ENCODE data around the gene C5orf46.

The C5orf46 gene

GRCh38 chr5:147849226-147849625, 57.1 kb downstream of the C5orf46 start:
- Histone ChIP-seq H3K27me3 (ENCODE audit: insufficient read depth, low read length) (peaks cover 10% of the 10 kb centered on the region), H3K9me3 (ENCODE audit: low read length) (no peaks in the 10 kb centered on the region), H3K4me1 (ENCODE audit: insufficient read depth, low read length) (no peaks in the 10 kb centered on the region), H3K36me3 (ENCODE audit: insufficient read depth, low read length) (no peaks in the 10 kb centered on the region), H3K4me3 (ENCODE audit: low read length) (no peak overlapping the region), H2AFZ (ENCODE audit: low read depth, low read length) (no peak overlapping the region)

DNA sequence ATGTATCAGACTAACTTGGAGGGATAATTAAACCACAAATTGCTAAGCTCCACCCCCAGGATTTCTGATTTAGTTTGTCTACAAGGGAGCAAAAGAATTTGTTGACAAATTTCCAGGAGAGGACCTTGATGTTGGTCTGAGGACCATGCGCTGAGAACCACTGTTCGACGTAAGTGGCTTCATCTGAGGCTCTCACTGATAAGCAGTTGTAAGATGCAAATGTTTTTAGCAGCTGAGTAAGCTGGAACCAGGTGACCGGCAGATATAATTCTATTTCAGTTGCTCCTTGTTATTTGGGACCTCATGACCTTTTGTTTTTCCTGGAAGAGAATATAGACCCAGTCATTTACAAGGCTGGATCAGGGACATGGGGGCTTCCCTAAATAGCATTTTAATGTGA, 60.7 kb downstream of the C5orf46 start:
- Histone ChIP-seq H3K4me3 (ENCODE audit: low read length) (no peak overlapping the region), H3K36me3 (ENCODE audit: insufficient read depth, low read length) (no peaks in the 10 kb centered on the region), H3K4me1 (ENCODE audit: insufficient read depth, low read length) (no peaks in the 10 kb centered on the region), H3K9me3 (ENCODE audit: low read length) (no peaks in the 10 kb centered on the region), H2AFZ (ENCODE audit: low read depth, low read length) (no peak overlapping the region), H3K27me3 (ENCODE audit: insufficient read depth, low read length) (peaks cover 14% of the 10 kb centered on the region)

DNA sequence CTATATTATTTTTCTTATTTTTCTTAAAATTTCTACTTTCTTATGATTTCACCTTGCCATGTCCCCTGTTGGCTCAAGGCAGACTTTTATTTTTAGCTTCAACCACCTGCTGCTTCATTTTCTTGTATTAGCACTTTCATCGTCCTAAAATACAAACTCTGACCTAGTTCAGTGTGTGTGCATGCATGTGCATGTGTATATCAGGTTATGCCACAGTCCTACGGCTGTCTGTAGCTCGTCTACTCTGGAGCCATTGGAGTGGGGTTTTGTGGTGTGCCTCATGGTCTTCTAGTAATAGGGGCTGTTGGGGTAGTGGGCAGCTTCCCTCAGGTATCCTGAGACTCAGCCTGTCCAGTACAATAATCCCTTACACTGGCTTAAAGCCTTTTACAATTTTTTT, 61.5 kb downstream of the C5orf46 start:
- H3K27me3 ChIP-seq (ENCODE audit: insufficient read depth, low read length) = peaks cover 14% of the 10 kb centered on the region
- H2AFZ ChIP-seq (ENCODE audit: low read depth, low read length) = no peak overlapping the region
- no peak overlapping the region for H3K4me3 ChIP-seq (ENCODE audit: low read length)
- H3K36me3 ChIP-seq (ENCODE audit: insufficient read depth, low read length) = no peaks in the 10 kb centered on the region
- no peaks in the 10 kb centered on the region for H3K4me1 ChIP-seq (ENCODE audit: insufficient read depth, low read length)
- H3K9me3 ChIP-seq (ENCODE audit: low read length) = no peaks in the 10 kb centered on the region

DNA sequence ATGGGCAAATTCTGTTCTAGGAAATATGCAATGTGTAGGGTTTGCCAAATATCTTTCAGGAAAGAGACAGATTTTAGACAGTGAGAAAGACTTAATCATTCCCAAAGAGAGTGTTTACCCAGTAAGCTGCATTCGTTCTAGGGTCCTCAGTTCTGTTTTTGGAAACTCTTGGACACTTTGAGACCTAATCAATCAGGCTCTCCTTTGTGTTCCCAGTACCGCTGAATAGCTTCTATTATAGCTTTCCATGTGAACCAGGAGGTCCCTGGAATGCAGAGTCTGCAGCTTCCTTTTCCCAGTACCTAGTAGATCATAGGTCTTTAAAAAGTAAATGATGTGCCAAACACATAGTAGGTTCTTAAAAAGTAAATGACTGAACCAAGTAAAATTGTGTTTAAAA, 63.5 kb downstream of the C5orf46 start:
- Histone ChIP-seq H3K4me3 (ENCODE audit: low read length) (no peak overlapping the region), H3K27me3 (ENCODE audit: insufficient read depth, low read length) (peaks cover 9% of the 10 kb centered on the region), H3K36me3 (ENCODE audit: insufficient read depth, low read length) (no peaks in the 10 kb centered on the region), H2AFZ (ENCODE audit: low read depth, low read length) (no peak overlapping the region), H3K4me1 (ENCODE audit: insufficient read depth, low read length) (no peaks in the 10 kb centered on the region), H3K9me3 (ENCODE audit: low read length) (no peaks in the 10 kb centered on the region)
